Activated T-cell treated with anti-CD3 and anti-CD28 coated beads, Interleukin-2, amount 50 U/mL, for 4 hours (primary cell): ENCODE measurements around the gene STX8. TPM values are rescaled to one million over a fixed set of nuclear protein-coding genes. Genes with fewer than 3 reads are reported as not detected.
"Not testable (repeated sequence)": the region's sequence is repeated elsewhere in the genome, so short reads cannot be mapped to it uniquely, and the experiment has no call there.

Experiments
- ATAC-seq, 2 donors: fragments of 200-7000 bp; cut with Tn5 transposase; one replicate each; pipeline ENCODE4 v1.10.0; 2021
- DNase-seq: peaks from one replicate; pipeline ENCODE4 v3.0.0-alpha.2; 2020
- H3K27me3 Mint-ChIP-seq: one replicate; pipeline ENCODE4 v1.8.0; 2021; ENCODE audit warnings: low read depth, mixed read lengths
- H3K36me3 Mint-ChIP-seq: one replicate; pipeline ENCODE4 v1.8.0; 2022; ENCODE audit warnings: mixed read lengths; ENCODE audit not compliant: insufficient read depth
- H3K4me1 Mint-ChIP-seq: one replicate; pipeline ENCODE4 v1.8.0; 2021; ENCODE audit warnings: low read depth, mixed read lengths
- H3K4me3 Mint-ChIP-seq: one replicate; pipeline ENCODE4 v1.8.0; 2021; ENCODE audit warnings: mild to moderate bottlenecking, moderate library complexity, mixed read lengths
- H3K9me3 Mint-ChIP-seq: one replicate; pipeline ENCODE4 v1.8.0; 2021; ENCODE audit warnings: mixed read lengths
- total RNA-seq, 3 donors: library from RNA; stranded (reverse); gene quantifications; one replicate each; pipeline ENCODE4 v1.2.1, GENCODE V29; 2021

The STX8 gene
- total RNA-seq, 3 donors from 2014 or later: 37.5 to 40.7 (median 38.3) TPM

DNA sequence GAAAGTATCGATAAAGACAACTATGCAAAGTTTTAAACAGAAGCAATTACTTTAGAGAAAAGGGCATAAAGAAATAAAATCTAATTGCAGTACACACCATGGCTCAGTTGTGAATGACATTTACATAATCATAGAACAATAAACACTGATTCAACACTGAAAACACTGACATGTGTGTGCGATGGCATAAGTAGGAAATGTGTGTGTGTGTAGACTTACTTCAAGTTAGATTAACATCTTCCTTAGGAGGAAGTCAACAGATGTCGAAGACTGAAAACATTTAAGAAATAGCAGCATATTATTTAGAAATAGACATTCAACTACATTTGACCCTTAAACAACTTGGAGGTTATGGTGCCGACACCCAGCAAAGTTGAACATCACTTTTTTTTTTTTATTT is 172.4 kb downstream of the STX8 start:
- H3K36me3 Mint-ChIP-seq: peaks cover 3% of the 10 kb centered on the region
- no peak for DNase-seq
- no peaks in the 10 kb centered on the region for H3K27me3 Mint-ChIP-seq
- ATAC-seq: no peak
- no peaks in the 10 kb centered on the region for H3K9me3 Mint-ChIP-seq
- H3K4me1 Mint-ChIP-seq: no peaks in the 10 kb centered on the region
- no peak overlapping the region for H3K4me3 Mint-ChIP-seq

DNA sequence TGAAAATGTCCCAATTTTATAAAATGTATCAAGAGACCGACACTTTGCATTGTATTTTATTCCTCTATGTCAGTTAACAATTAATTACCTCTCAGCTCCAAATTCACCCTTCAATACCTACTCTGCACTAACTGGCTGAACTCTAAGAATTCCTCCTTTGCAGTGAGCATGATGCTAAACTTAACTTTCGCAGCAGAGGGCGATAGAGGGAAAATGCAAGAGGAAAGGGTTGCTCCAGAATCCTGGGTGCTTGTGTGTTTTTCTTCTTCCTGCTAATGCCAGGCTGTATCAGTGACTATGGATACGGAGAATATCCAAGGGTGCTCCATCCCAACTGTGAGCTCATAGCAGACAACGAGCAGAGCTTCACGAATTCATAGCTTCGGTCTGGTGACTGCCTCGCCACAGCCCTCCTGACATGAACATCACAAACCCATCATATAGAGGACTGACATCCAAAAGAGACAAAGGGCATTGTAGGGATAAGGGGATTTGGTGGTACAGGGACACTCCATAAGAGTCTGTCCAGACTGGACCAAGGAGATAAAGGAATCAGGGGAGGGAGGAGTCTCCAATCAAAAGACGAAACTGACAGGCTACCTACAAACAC is 172.9 kb downstream of the STX8 start:
- Mint-ChIP-seq H3K9me3 (no peaks in the 10 kb centered on the region), H3K36me3 (peaks cover 3% of the 10 kb centered on the region), H3K4me1 (no peaks in the 10 kb centered on the region), H3K4me3 (no peak overlapping the region), H3K27me3 (no peaks in the 10 kb centered on the region)
- DNase-seq (no peak), ATAC-seq (no peak)

DNA sequence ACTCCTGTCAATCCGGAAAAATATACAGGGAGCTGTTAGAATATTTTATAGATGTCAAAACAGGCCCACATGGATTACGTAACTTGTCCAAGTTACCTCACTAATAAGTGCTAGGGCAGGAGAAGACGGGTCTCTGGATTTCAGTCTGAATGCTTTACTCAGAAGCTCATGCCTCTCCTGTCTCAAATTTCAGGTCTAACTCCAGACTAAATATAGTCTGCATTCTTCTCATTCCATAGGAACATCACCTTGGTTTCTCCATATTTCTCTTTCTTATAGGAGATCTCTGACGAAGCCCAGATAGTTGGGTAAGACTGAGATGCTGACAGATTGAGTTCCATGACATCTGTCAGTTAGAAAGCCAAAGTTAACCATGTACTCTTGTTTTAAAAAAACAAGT is 174.2 kb downstream of the STX8 start:
- no peaks in the 10 kb centered on the region for H3K27me3 Mint-ChIP-seq
- ATAC-seq: no peak

DNA sequence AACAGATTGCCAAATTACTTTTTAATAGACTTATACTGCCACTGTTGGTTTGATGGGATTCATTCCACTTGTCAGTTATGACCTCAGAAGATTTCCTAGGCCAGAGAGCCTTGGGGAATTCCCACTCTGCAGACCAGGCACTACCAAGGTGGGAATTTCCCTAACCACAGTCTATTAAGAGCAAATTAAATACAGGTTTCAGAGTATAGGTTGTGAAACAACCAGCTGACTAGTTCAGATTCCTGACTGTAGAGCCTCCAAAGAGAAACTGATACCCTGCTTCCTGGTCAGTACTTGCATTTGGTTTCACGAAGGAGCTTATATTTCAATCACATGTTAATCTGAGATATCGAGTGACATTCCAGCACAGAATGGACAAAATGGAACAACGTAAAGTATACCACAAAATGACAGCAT is 186.5 kb downstream of the STX8 start:
- ATAC-seq (peak in 1 of 2 donors; percentile 63), DNase-seq (no peak)
- peaks cover 26% of the 10 kb centered on the region for H3K36me3 Mint-ChIP-seq
- H3K9me3 Mint-ChIP-seq: peaks cover 19% of the 10 kb centered on the region
- peaks cover 7% of the 10 kb centered on the region for H3K4me1 Mint-ChIP-seq
- no peaks in the 10 kb centered on the region for H3K27me3 Mint-ChIP-seq
- no peak overlapping the region for H3K4me3 Mint-ChIP-seq

More for the DNA sequence above, 174.2 kb downstream of the STX8 start:
- Mint-ChIP-seq H3K36me3 (peaks cover 8% of the 10 kb centered on the region), H3K9me3 (no peaks in the 10 kb centered on the region), H3K4me3 (no peak overlapping the region), H3K4me1 (no peaks in the 10 kb centered on the region)
- no peak for DNase-seq

DNA sequence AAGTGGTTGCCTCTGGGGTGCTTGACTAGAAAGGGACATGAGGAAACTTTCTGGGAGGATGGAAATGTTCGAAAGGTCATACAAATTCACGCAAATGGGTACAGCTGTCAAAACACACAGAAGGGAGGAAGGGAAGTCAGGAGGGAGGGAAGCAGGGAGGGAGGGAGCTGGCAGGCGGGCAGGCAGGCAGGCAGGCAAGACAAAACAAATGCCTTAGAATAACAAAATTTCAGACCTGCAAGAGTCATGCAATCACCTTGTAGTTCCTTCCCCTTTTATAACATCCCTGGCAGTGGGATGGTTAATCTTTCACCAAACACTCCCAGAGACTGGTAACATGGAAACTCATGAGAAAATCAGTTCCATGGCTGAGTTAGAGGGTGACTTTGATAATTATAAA is 189.2 kb downstream of the STX8 start:
- H3K4me3 Mint-ChIP-seq: no peak overlapping the region
- peaks cover 7% of the 10 kb centered on the region for H3K4me1 Mint-ChIP-seq
- DNase-seq (no peak), ATAC-seq (no peak)
- peaks cover 14% of the 10 kb centered on the region for H3K36me3 Mint-ChIP-seq
- H3K9me3 Mint-ChIP-seq: no peaks in the 10 kb centered on the region
- no peaks in the 10 kb centered on the region for H3K27me3 Mint-ChIP-seq

GRCh38 chr17:9383826-9384225 is 191.8 kb downstream of the STX8 start:
- H3K27me3 Mint-ChIP-seq: no peaks in the 10 kb centered on the region
- peaks cover 18% of the 10 kb centered on the region for H3K36me3 Mint-ChIP-seq
- DNase-seq (no peak), ATAC-seq (no peak)
- H3K9me3 Mint-ChIP-seq: no peaks in the 10 kb centered on the region
- H3K4me3 Mint-ChIP-seq: no peak overlapping the region
- peaks cover 1% of the 10 kb centered on the region for H3K4me1 Mint-ChIP-seq

DNA sequence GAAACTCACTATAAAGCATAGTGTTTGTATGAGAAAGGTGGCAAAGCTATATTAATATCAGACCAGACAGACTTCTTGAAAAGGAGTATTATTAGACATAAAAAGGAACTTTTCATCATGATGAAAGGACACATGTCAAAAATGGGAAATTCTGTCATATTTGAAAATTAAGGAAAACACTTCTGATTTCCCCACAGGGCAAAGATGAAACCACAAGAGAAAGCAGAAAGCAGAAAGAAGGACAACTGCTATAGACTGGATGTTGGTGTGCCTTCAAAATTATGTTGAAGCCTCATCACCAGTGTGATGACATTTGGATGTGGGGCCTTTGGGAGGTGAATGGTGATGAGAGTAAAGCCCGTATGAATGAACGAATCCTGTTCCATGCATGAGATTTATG is 193.0 kb downstream of the STX8 start:
- H3K27me3 Mint-ChIP-seq: no peaks in the 10 kb centered on the region
- DNase-seq: no peak
- peaks cover 30% of the 10 kb centered on the region for H3K36me3 Mint-ChIP-seq
- no peak overlapping the region for H3K4me3 Mint-ChIP-seq
- no peaks in the 10 kb centered on the region for H3K4me1 Mint-ChIP-seq
- H3K9me3 Mint-ChIP-seq: no peaks in the 10 kb centered on the region
- no peak for ATAC-seq

GRCh38 chr17:9381068-9381467 is 194.6 kb downstream of the STX8 start:
- H3K36me3 Mint-ChIP-seq: peaks cover 42% of the 10 kb centered on the region
- H3K4me1 Mint-ChIP-seq: no peaks in the 10 kb centered on the region
- H3K27me3 Mint-ChIP-seq: no peaks in the 10 kb centered on the region
- no peak overlapping the region for H3K4me3 Mint-ChIP-seq
- DNase-seq (no peak), ATAC-seq (no peak)
- no peaks in the 10 kb centered on the region for H3K9me3 Mint-ChIP-seq

- H3K36me3 Mint-ChIP-seq: peaks cover 47% of the 10 kb centered on the region
- no peak for ATAC-seq
- H3K4me3 Mint-ChIP-seq: no peak overlapping the region
- no peak for DNase-seq
- no peaks in the 10 kb centered on the region for H3K4me1 Mint-ChIP-seq
- H3K27me3 Mint-ChIP-seq: no peaks in the 10 kb centered on the region
- H3K9me3 Mint-ChIP-seq: no peaks in the 10 kb centered on the region
Observed at GRCh38 chr17:9380361-9380760, 195.3 kb downstream of the STX8 start.

DNA sequence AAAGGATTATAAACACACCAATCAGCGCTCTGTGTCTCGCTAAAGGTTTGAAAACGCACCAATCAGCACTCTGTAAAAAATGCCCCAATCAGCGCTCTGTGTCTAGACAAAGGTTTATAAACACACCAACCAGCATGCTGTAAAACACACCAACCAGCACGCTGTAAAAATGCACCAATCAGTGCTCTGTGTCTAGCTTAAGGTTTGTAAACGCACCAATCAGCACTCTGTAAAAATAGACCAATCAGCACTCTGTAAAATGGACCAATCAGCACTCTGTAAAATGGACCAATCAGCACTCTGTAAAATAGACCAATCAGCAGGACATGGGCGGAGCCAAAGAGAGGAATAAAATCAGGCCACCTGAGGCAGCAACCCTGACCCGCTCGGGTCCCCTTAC is 199.4 kb downstream of the STX8 start:
- H3K9me3 Mint-ChIP-seq, ATAC-seq, H3K4me3 Mint-ChIP-seq, H3K27me3 Mint-ChIP-seq, DNase-seq, H3K4me1 Mint-ChIP-seq: not testable (repeated sequence)
- peaks cover 32% of the 10 kb centered on the region for H3K36me3 Mint-ChIP-seq

DNA sequence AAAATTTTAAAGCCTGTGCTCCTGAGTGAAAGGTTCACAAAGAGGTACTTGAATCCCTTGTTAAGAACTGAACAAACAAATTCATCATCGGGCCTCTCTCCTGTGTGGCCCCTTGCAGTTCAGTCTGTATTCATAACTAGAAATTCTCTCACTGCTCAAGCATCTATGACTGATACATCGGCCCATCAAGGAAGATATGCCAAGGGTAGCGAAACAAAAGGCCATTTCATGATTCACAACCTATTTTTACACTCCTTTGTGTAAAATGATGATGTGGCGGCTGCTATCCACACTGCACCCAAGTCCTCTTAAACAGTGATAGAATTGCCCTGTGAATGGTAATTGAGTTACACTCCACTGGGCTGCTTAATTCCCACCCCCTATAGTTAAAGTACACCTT is 204.6 kb downstream of the STX8 start:
- Mint-ChIP-seq H3K4me1 (peaks cover 4% of the 10 kb centered on the region), H3K36me3 (peaks cover 7% of the 10 kb centered on the region), H3K27me3 (no peaks in the 10 kb centered on the region), H3K4me3 (no peak overlapping the region), H3K9me3 (no peaks in the 10 kb centered on the region)
- DNase-seq (no peak), ATAC-seq (peak; percentile 62 to 69)

DNA sequence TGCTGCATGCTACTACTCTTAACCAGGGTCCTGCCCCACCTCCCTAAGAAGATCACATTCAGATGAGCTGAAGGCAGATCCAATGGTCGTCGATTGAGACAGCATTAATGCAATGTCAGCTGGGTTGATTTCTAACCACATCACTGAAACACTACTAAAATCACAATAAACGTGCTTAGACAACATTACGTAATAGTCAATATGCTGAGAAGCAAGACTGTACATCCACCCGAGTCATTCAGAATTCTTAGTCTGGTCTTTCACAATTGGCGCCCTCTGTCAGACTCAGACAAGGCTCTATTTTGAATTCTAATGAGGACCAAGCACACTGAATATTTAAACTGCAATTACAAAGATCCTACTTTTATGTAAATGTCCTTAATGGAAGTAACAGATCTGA is 205.2 kb downstream of the STX8 start:
- no peak for DNase-seq
- Mint-ChIP-seq H3K27me3 (no peaks in the 10 kb centered on the region), H3K9me3 (no peaks in the 10 kb centered on the region), H3K36me3 (peaks cover 3% of the 10 kb centered on the region), H3K4me3 (no peak overlapping the region), H3K4me1 (peaks cover 4% of the 10 kb centered on the region)
- ATAC-seq: no peak

- Mint-ChIP-seq H3K9me3 (no peaks in the 10 kb centered on the region), H3K36me3 (peaks cover 5% of the 10 kb centered on the region), H3K4me1 (peaks cover 12% of the 10 kb centered on the region), H3K27me3 (no peaks in the 10 kb centered on the region), H3K4me3 (no peak overlapping the region)
- ATAC-seq: no peak
- no peak for DNase-seq
Observed at GRCh38 chr17:9368631-9369030, 207.0 kb downstream of the STX8 start.

GRCh38 chr17:9367156-9367555 is 208.5 kb downstream of the STX8 start:
- no peaks in the 10 kb centered on the region for H3K9me3 Mint-ChIP-seq
- ATAC-seq (no peak), DNase-seq (no peak)
- peaks cover 12% of the 10 kb centered on the region for H3K4me1 Mint-ChIP-seq
- H3K4me3 Mint-ChIP-seq: no peak overlapping the region
- H3K27me3 Mint-ChIP-seq: no peaks in the 10 kb centered on the region
- H3K36me3 Mint-ChIP-seq: peaks cover 5% of the 10 kb centered on the region

DNA sequence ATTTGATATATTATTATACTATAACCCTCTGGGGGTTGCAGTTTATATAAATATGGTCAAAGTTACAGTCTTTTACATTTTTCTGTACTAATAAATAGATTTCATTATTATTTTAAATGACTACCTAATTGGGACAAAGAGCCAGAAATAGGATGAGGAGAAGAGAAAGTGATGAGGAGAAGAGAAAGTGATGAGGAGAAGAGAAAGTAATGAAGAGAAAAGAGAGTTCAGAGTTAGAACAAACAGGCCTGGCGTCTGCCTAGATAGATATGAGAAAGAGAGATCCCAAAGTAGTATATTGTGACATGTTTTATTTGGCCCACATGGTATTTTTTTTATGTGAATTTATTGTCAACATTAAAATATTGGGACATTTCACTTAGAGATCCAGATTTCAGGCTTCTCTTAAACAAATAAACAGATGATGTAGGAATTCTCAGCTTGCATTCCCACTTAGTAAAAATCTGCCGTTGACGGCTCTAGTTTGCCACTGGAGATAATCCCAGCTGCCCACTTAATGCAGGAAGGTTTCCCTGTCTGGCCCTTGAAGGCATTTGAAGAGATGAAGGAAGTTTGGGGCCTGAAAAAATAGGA is 210.7 kb downstream of the STX8 start:
- DNase-seq (no peak), ATAC-seq (no peak)
- Mint-ChIP-seq H3K4me1 (peaks cover 8% of the 10 kb centered on the region), H3K27me3 (no peaks in the 10 kb centered on the region), H3K9me3 (no peaks in the 10 kb centered on the region), H3K36me3 (peaks cover 5% of the 10 kb centered on the region), H3K4me3 (no peak overlapping the region)
